ENCODE results near the gene NOL4L.

- TF ChIP-seq CTCF (IDR thresholded peaks at IDR 0.05) (no peak), POLR2A (IDR thresholded peaks at IDR 0.05) (no peak)
These were observed 46.9 kb upstream of the NOL4L start for GRCh38 chr20:32631933-32632460.
